OCI-LY1 (cell line): ENCODE results near the gene SRP14.

Source experiments
- H2AFZ ChIP-seq: fragments of 200-600 bp; sonication (generic), shearing (Covaris generic); 2 replicates; pipeline ENCODE4 v1.6.0; 2014; ENCODE audit warnings: antibody characterized with exemption, mild to moderate bottlenecking, low read length
- H3F3A ChIP-seq: fragments of 200-600 bp; sonication (generic), shearing (Covaris generic); 2 replicates; pipeline ENCODE4 v1.6.0; 2014; ENCODE audit warnings: mild to moderate bottlenecking, antibody characterized with exemption, low read length, moderate library complexity; ENCODE audit not compliant: insufficient read depth
- H3K27ac ChIP-seq: fragments of 200-600 bp; sonication (generic); 2 replicates; pipeline ENCODE4 v1.5.1; 2014; ENCODE audit warnings: low read length, mixed run types, mild to moderate bottlenecking, low read depth; ENCODE audit not compliant: poor library complexity, severe bottlenecking
- H3K27me3 ChIP-seq: fragments of 200-600 bp; sonication (generic); 2 replicates; pipeline ENCODE4 v1.6.0; 2014; ENCODE audit warnings: antibody characterized with exemption, mild to moderate bottlenecking, low read length, moderate library complexity; ENCODE audit not compliant: insufficient read depth
- H3K36me3 ChIP-seq: fragments of 200-600 bp; sonication (generic); 2 replicates; pipeline ENCODE4 v1.6.1; 2014; ENCODE audit warnings: mild to moderate bottlenecking, antibody characterized with exemption, low read length, moderate library complexity, mixed read lengths; ENCODE audit not compliant: insufficient read depth
- H3K4me1 ChIP-seq: fragments of 200-600 bp; sonication (generic); 2 replicates; pipeline ENCODE4 v1.5.1; 2014; ENCODE audit warnings: mild to moderate bottlenecking, low read length, moderate library complexity; ENCODE audit not compliant: insufficient read depth, severe bottlenecking
- H3K4me2 ChIP-seq: fragments of 200-600 bp; sonication (generic), shearing (Covaris generic); 2 replicates; pipeline ENCODE4 v1.6.1; 2014; ENCODE audit warnings: low read length
- H3K4me3 ChIP-seq: fragments of 200-600 bp; sonication (generic); 2 replicates; pipeline ENCODE4 v1.5.1; 2014; ENCODE audit warnings: low read length, low read depth, mild to moderate bottlenecking, mixed read lengths; ENCODE audit not compliant: poor library complexity, severe bottlenecking
- H3K79me2 ChIP-seq: fragments of 200-600 bp; shearing (Covaris generic); 2 replicates; pipeline ENCODE4 v1.6.1; 2016; ENCODE audit warnings: mixed run types, low read length, mixed read lengths; ENCODE audit not compliant: insufficient read depth
- H3K9ac ChIP-seq: fragments of 200-600 bp; sonication (generic), shearing (Covaris generic); 2 replicates; pipeline ENCODE4 v1.6.1; 2014; ENCODE audit warnings: mild to moderate bottlenecking, low read length, mixed read lengths
- H3K9me2 ChIP-seq: fragments of 200-600 bp; sonication (generic), shearing (Covaris generic); 2 replicates; pipeline ENCODE4 v1.6.1; 2014; ENCODE audit warnings: low read depth, mild to moderate bottlenecking, low read length, mixed read lengths
- H3K9me3 ChIP-seq: fragments of 200-600 bp; shearing (Covaris generic); 2 replicates; pipeline ENCODE4 v1.6.1; 2014; ENCODE audit warnings: low read length, mixed read lengths
- H4K20me1 ChIP-seq: fragments of 200-600 bp; sonication (generic), shearing (Covaris generic); 2 replicates; pipeline ENCODE4 v1.6.0; 2016; ENCODE audit warnings: mild to moderate bottlenecking, low read length; ENCODE audit not compliant: insufficient read depth
- CTCF ChIP-seq: fragments of 200-600 bp; sonication (generic), shearing (Covaris generic); IDR thresholded peaks from 2 replicates; pipeline ENCODE4 v1.5.1; 2017; ENCODE audit warnings: mild to moderate bottlenecking, antibody characterized with exemption, low read length, moderate library complexity, mixed read lengths
- EZH2 ChIP-seq: fragments of 200-600 bp; sonication (generic), shearing (Covaris generic); IDR thresholded peaks from 2 replicates; pipeline ENCODE4 v1.8.0; 2017; ENCODE audit warnings: borderline replicate concordance, mixed run types, mild to moderate bottlenecking, antibody characterized with exemption, low read length, moderate library complexity, mixed read lengths

Gene SRP14

DNA sequence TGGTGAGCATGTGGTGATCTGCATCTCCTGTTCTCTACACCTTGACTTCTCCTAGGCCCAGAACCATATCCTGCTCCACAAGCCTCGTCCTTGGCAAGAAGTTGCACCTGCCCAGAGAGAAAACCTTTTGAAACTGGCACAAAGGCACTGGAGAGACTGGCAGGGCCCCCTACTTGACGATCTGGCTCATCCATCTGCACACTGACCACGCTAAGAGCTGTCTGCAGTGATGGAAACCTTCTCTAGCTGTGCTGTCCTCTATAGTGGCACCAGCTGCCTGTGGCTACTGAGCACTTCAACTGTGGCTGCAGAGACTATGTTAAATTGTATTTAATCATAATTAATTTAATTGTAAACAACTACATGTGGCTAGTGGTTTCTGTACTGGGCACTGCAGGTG lies 26.2 kb upstream of the SRP14 start:
- Histone ChIP-seq H3K9me2 (no peaks in the 10 kb centered on the region), H3K27ac (peak overlapping the region; percentile 93), H3K79me2 (no peaks in the 10 kb centered on the region), H2AFZ (no peak overlapping the region), H3K36me3 (no peaks in the 10 kb centered on the region), H3K9ac (peak overlapping the region; percentile 51), H3F3A (no peaks in the 10 kb centered on the region), H3K4me3 (no peak overlapping the region), H3K4me2 (peak overlapping the region; percentile 45; the same call in 1 of the 2 replicates), H4K20me1 (no peaks in the 10 kb centered on the region), H3K9me3 (no peaks in the 10 kb centered on the region), H3K27me3 (no peaks in the 10 kb centered on the region), H3K4me1 (peaks cover 53% of the 10 kb centered on the region)
- TF ChIP-seq CTCF (no peak), EZH2 (no peak)

DNA sequence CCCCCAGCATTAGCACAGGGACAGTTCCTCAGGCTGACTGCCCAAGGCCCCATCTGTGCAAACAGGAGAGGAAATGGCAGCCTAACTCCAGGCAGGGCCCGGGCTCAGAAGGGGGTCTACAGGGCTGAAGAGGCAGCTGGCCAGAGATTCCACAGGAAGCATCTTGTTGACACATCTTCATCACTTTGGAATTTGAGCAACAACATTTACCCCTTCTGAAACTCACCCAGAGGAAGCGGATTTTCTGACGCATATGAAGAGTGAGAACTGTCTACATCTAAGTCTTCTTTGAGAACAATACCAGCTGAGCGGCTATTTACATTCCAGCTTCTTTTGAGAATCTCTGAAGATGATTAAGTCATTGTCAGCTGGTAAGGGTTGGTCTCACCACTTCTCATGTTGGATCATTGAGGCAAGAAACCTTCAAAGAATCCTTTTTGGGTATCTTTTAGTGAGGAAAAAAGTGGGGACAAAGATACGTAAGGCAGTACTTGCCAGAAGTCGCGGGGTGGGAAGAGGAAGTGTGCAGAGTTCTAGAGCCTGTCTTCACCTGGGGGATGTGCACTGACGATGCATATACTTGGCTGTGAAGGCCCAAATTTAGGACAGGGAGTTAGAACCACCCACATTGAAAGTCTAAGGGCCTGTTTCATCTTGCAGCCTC lies 25.4 kb upstream of the SRP14 start:
- no peaks in the 10 kb centered on the region for H3K36me3 ChIP-seq
- no peaks in the 10 kb centered on the region for H4K20me1 ChIP-seq
- no peaks in the 10 kb centered on the region for H3K9me2 ChIP-seq
- H2AFZ ChIP-seq = no peak overlapping the region
- H3K27ac ChIP-seq = peak overlapping the region; percentile 93
- H3K27me3 ChIP-seq = no peaks in the 10 kb centered on the region
- no peak for TF ChIP-seq EZH2
- TF ChIP-seq CTCF = no peak
- H3K79me2 ChIP-seq = no peaks in the 10 kb centered on the region
- no peaks in the 10 kb centered on the region for H3K9me3 ChIP-seq
- H3K4me2 ChIP-seq = peak overlapping the region; percentile 45; the same call in 1 of the 2 replicates
- peaks cover 45% of the 10 kb centered on the region for H3K4me1 ChIP-seq
- peak overlapping the region; percentile 51 for H3K9ac ChIP-seq
- H3F3A ChIP-seq = no peaks in the 10 kb centered on the region
- peak overlapping the region; percentile 4 for H3K4me3 ChIP-seq

DNA sequence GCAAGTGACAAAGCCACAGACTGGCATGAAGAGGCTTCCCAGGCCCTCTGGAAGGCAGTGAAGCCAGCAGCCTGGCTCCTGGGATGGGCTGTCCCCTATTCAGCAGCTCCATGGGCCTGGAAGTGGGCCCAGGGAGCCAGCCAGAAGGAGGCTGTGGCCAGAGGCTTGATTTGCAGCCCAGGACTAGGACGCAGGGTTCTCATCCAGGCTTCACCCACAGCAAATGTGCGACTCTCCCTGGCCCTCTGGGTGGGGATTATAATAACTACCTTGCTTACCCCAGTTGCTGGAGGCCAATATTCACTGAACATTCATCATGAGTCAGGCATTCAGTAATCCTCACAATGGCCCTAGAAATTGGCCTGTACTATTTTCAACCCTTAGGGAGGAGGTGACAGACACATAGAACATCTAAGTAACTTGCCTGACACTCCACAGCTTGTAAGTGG lies 24.6 kb upstream of the SRP14 start:
- Histone ChIP-seq H3K9me2 (no peaks in the 10 kb centered on the region), H2AFZ (no peak overlapping the region), H3K4me2 (no peak overlapping the region), H3K27me3 (no peaks in the 10 kb centered on the region), H3K9ac (no peak overlapping the region; the same call in 1 of the 2 replicates), H3K79me2 (no peaks in the 10 kb centered on the region), H3F3A (no peaks in the 10 kb centered on the region), H3K9me3 (no peaks in the 10 kb centered on the region), H3K4me3 (no peak overlapping the region), H3K4me1 (peaks cover 37% of the 10 kb centered on the region), H3K27ac (peak overlapping the region; percentile 93), H3K36me3 (no peaks in the 10 kb centered on the region), H4K20me1 (no peaks in the 10 kb centered on the region)
- TF ChIP-seq CTCF (no peak), EZH2 (no peak)
